A673 (cell line): ENCODE measurements around the gene CEND1. TPM values are rescaled to one million over a fixed set of nuclear protein-coding genes. Genes with fewer than 3 reads are reported as not detected.

Experiments used
- BruUV-seq: library from RNA; stranded (reverse); fragments of 400-500 nt; replicated peaks from 2 replicates; lab custom pipeline; 2021; lab: Mats Ljungman, UMichigan
- CTCF ChIA-PET: fragments of 300-600 bp; sonication (Branson Sonifier 250); formaldehyde crosslinking; loops from one replicate; lab custom pipeline; 2022; ENCODE audit warnings: antibody characterized with exemption; lab: Charles Lee
- POLR2A ChIA-PET: fragments of 300-600 bp; sonication (Branson Sonifier 250); formaldehyde crosslinking; loops from one replicate; lab custom pipeline; 2022; ENCODE audit warnings: antibody characterized with exemption; ENCODE audit not compliant: low non-redundant PET; lab: Charles Lee
- DNase-seq: peaks from one replicate; pipeline ENCODE4 v3.0.0-alpha.2; 2015; ENCODE audit warnings: low spot score
- H3K27ac ChIP-seq: fragments of 200-600 bp; sonication (generic); 2 replicates; pipeline ENCODE4 v1.5.1; 2016; ENCODE audit warnings: mixed run types, low read depth, mild to moderate bottlenecking, mixed read lengths, antibody characterized with exemption, low read length; ENCODE audit not compliant: poor library complexity, severe bottlenecking
- H3K27me3 ChIP-seq: fragments of 200-600 bp; sonication (generic); replicated peaks from 2 replicates; pipeline ENCODE4 v1.6.1; 2017; ENCODE audit warnings: mixed run types, low read depth, mild to moderate bottlenecking, mixed read lengths, antibody characterized with exemption, low read length; ENCODE audit not compliant: insufficient read depth, poor library complexity
- H3K36me3 ChIP-seq: fragments of 200-600 bp; sonication (generic); 2 replicates; pipeline ENCODE4 v1.6.1; 2016; ENCODE audit warnings: mixed run types, mild to moderate bottlenecking, mixed read lengths, antibody characterized with exemption, low read length; ENCODE audit not compliant: insufficient read depth, poor library complexity, severe bottlenecking
- H3K4me1 ChIP-seq: fragments of 200-600 bp; sonication (generic); 2 replicates; pipeline ENCODE4 v1.6.1; 2017; ENCODE audit warnings: mixed run types, mild to moderate bottlenecking, mixed read lengths, antibody characterized with exemption, low read length; ENCODE audit not compliant: insufficient read depth, poor library complexity, severe bottlenecking
- H3K4me3 ChIP-seq: fragments of 200-600 bp; sonication (generic); 2 replicates; pipeline ENCODE4 v1.5.1; 2016; ENCODE audit warnings: low read depth, mixed run types, mild to moderate bottlenecking, mixed read lengths, low read length; ENCODE audit not compliant: poor library complexity, severe bottlenecking
- H3K9me3 ChIP-seq: fragments of 200-600 bp; sonication (generic); 2 replicates; pipeline ENCODE4 v1.6.1; 2016; ENCODE audit warnings: mixed run types, low read depth, mild to moderate bottlenecking, mixed read lengths, antibody characterized with exemption, low read length; ENCODE audit not compliant: poor library complexity, severe bottlenecking
- EZH2 ChIP-seq: fragments of 200-600 bp; sonication (generic); IDR thresholded peaks from 2 replicates; pipeline ENCODE4 v1.6.1; 2017; ENCODE audit warnings: borderline replicate concordance, low read depth, mild to moderate bottlenecking, mixed read lengths, antibody characterized with exemption, low read length; ENCODE audit not compliant: poor library complexity, severe bottlenecking
- intact Hi-C: fragments of 100-400 bp; cut with micrococcal nuclease; formaldehyde crosslinking; loops from one replicate; pipeline ENCODE4 v1.10.0; 2022; ENCODE audit not compliant: unreplicated experiment
- total RNA-seq: library from RNA; stranded (reverse); gene quantifications from 2 replicates; pipeline ENCODE4 v1.2.3, GENCODE V29; 2021
- TF ChIP-seq, protein P1 (sequence below): fragments of 300-800, 200-600 bp; sonication (generic); conservative IDR thresholded peaks from 2 replicates; pipeline ENCODE4 v1.5.1; 2017; ENCODE audit warnings: low read depth, mild to moderate bottlenecking, antibody characterized with exemption, low read length, moderate library complexity, mixed read lengths

Gene CEND1
- total RNA-seq, 1 experiment from 2014 or later = 0.52 TPM

DNA sequence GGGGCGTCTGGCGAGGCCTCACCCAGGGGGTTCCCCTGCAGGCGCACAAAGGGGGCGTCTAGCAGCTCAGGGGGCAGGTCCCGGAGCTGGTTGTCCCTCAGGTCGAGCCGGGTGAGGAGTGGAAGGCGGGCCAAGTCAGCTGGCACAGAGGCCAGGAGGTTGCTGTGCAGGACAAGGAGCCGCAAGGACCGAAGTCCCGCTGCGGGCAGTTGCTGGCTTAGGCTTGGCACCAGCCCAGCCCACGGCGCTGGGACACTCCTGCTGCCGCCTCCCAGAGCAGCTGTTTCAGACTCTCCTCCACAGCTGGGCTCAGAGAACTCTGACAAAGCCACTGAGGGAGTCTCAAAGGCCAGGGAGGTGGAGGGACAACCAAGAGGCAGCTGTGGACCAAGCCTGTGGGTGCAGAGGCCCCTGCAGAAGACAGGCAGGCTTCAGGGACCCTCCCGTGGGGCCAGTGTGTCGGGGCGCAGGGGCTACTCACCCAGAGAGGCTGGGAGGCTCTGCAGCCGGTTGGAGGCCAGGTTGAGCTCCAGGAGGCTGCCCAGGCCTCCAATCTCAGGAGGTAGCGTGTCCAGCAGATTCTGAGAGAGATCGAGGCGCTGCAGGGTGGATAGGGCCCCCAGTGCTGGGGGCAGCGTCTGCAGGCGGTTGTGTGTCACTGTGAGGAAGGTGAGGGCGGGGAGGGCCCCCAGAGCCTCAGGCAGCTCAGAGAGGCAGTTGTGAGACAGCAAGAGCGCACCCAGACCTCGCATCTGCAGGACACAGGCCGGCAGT lies 13.0 kb upstream of the CEND1 start:
- H3K27ac ChIP-seq = no peak overlapping the region
- peaks cover 13% of the 10 kb centered on the region for H3K36me3 ChIP-seq
- intact Hi-C loops = no loop called here
- TF ChIP-seq EZH2 = no peak
- TF ChIP-seq, protein P1, sequence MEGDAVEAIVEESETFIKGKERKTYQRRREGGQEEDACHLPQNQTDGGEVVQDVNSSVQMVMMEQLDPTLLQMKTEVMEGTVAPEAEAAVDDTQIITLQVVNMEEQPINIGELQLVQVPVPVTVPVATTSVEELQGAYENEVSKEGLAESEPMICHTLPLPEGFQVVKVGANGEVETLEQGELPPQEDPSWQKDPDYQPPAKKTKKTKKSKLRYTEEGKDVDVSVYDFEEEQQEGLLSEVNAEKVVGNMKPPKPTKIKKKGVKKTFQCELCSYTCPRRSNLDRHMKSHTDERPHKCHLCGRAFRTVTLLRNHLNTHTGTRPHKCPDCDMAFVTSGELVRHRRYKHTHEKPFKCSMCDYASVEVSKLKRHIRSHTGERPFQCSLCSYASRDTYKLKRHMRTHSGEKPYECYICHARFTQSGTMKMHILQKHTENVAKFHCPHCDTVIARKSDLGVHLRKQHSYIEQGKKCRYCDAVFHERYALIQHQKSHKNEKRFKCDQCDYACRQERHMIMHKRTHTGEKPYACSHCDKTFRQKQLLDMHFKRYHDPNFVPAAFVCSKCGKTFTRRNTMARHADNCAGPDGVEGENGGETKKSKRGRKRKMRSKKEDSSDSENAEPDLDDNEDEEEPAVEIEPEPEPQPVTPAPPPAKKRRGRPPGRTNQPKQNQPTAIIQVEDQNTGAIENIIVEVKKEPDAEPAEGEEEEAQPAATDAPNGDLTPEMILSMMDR = no peak
- no peaks in the 10 kb centered on the region for H3K4me1 ChIP-seq
- no peak for DNase-seq
- BruUV-seq = no TSS peak
- no peak overlapping the region for H3K4me3 ChIP-seq
- H3K9me3 ChIP-seq = no peaks in the 10 kb centered on the region
- CTCF ChIA-PET = no interaction called here
- POLR2A ChIA-PET = no interaction called here
- no peaks in the 10 kb centered on the region for H3K27me3 ChIP-seq

DNA sequence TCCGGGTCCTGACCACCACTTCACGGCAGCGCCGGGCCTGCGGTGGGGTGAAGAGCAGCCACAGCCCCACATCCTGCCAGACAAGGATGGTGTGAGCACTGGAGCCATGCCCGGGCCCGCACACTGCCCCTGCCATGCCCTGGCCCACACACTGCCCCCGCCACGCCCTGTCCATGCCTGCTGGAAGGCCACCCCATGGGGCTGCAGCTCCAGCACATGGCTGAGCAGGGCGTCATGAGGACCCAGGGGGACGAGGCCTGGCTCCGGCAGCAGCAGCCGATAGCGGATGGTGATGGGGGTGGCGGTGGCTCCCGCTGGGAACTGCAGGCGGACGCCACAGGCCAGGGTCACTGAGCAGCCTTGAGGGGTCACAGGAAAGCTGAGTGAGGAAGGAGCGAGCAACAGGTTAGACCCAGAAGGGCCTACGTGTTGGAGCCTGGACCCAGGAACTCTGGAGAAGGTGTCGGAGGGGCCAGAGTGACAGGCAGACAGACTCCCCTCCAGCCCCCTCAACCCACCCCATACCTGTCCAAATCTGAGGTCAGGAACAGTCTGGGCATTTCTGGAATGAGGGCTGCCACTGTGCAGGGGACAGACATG lies 12.2 kb upstream of the CEND1 start:
- no peak overlapping the region for H3K27ac ChIP-seq
- ChIA-PET POLR2A (no interaction called here), CTCF (no interaction called here)
- peaks cover 13% of the 10 kb centered on the region for H3K36me3 ChIP-seq
- no peak overlapping the region for H3K4me3 ChIP-seq
- intact Hi-C loops = no loop called here
- TF ChIP-seq, protein P1 = no peak
- no peak for TF ChIP-seq EZH2
- H3K9me3 ChIP-seq = no peaks in the 10 kb centered on the region
- no peaks in the 10 kb centered on the region for H3K4me1 ChIP-seq
- BruUV-seq = no TSS peak
- no peak for DNase-seq
- H3K27me3 ChIP-seq = no peaks in the 10 kb centered on the region

DNA sequence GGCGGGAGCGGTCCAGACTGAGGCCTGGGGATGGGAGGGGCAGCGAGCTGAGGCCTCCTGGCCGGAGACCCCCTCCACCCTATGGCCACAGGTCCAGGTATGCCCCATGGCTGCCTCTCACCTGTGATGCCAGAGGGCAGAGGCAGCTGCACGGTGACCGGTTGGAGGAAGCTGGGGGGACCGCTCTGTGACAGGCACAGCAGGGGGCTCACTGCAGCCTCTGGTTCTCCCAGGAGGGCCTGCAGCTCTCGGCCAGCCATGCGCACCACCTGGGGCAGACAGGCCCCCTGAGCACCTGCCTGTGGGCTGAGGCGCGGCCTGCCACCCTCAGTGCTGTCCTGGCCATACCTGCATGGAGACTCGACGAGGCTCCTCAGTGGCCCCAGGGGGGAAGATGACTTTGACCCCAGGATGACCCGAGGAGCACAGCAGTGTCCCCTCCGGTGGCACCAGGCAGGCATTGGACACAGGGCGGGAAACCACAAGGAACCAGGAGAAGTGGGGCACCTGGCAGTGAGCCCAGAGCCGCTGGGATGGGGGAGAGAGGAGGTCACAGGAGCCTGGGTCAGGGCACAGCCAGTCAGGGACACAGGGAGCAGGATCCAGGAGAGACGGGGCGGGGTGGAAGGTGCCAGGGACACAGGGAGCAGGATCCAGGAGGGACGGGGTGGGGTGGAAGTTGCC lies 11.3 kb upstream of the CEND1 start:
- no TSS peak for BruUV-seq

More for the DNA sequence above, 11.3 kb upstream of the CEND1 start:
- Histone ChIP-seq H3K27ac (no peak overlapping the region), H3K4me1 (no peaks in the 10 kb centered on the region), H3K36me3 (peaks cover 13% of the 10 kb centered on the region), H3K27me3 (no peaks in the 10 kb centered on the region), H3K9me3 (no peaks in the 10 kb centered on the region), H3K4me3 (no peak overlapping the region)
- ChIA-PET POLR2A (no interaction called here), CTCF (no interaction called here)
- DNase-seq = no peak
- no peak for TF ChIP-seq EZH2
- TF ChIP-seq, protein P1 = no peak
- intact Hi-C loops = no loop called here
